SU-DHL-6 (cell line): Measurements from ENCODE around the gene AGPAT3.

Experiments
- EZH2phosphoT487 ChIP-seq: fragments of 200-600 bp; sonication (generic), shearing (Covaris generic); conservative IDR thresholded peaks from 2 replicates; pipeline ENCODE4 v1.6.1; 2018; ENCODE audit warnings: mild to moderate bottlenecking, antibody characterized with exemption, low read length, moderate library complexity, mixed read lengths
- TF ChIP-seq, protein P1 (sequence below): fragments of 200-600 bp; sonication (generic); IDR thresholded peaks from one replicate; pipeline ENCODE4 v1.5.1; 2017; ENCODE audit warnings: antibody characterized with exemption, mild to moderate bottlenecking, low read length, moderate library complexity; ENCODE audit not compliant: insufficient read depth, poor library complexity, severe bottlenecking

DNA sequence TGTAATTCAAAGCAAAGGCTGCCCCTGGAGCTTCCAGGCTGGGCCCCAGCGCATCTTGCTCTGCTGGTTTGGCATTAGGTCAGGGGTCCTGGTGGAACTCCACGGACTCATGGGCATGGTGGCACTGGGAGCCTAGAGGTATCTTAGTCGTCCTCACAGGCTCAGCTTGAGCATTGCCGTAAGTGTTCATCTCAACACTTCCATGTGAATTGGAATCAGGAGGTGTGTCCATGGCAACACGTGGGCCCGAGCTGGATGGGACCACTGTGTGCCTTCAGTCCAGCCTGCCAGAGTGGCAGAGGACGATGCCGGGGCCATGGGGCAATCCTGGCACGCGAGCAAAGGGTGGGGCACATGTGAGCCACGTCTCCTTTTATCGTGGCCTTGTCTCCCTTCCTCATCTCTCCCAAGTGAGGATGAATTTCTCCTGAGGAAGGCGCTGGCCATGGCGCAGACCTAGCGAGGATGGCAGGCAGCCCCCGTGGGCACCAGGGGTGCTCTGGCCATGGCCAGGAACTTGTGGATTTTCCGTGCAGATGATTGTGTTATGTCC lies 47.0 kb downstream of the AGPAT3 start:
- TF ChIP-seq, protein P1, sequence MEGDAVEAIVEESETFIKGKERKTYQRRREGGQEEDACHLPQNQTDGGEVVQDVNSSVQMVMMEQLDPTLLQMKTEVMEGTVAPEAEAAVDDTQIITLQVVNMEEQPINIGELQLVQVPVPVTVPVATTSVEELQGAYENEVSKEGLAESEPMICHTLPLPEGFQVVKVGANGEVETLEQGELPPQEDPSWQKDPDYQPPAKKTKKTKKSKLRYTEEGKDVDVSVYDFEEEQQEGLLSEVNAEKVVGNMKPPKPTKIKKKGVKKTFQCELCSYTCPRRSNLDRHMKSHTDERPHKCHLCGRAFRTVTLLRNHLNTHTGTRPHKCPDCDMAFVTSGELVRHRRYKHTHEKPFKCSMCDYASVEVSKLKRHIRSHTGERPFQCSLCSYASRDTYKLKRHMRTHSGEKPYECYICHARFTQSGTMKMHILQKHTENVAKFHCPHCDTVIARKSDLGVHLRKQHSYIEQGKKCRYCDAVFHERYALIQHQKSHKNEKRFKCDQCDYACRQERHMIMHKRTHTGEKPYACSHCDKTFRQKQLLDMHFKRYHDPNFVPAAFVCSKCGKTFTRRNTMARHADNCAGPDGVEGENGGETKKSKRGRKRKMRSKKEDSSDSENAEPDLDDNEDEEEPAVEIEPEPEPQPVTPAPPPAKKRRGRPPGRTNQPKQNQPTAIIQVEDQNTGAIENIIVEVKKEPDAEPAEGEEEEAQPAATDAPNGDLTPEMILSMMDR: no peak
- TF ChIP-seq EZH2phosphoT487: no peak
